ENCODE measurements around the gene CCDC116.

DNA sequence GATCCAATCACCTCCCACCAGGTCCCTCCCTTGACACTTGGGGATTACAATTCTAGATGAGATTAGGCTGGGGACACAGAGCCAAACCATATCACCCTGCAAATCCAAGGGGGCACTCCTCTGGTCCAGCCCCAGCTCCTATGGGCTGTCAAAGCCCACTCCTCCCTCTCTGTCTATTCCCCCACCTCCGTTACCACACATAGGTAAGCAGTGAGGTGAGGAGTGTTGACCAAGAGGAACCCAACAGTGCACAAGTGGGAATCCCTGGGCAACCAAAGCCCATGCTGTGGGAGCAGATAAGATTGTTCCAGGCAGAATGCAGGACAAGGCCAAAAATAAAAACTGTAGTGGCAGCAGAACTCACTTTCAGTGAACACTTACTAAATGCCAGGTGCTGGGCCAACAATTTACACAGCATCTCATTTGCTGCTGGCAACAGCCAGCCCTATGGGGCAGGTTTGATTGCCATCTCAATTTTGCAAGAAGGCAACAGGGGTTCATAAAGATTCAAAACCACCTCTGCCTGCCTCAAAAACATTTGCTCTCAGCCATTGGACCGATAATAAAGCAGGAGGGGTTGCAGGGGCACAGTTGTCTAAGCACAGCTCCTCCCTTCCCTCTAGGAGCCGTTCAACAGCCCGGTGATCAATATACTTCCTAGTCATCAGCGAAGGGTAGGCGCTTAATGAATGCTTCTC lies 18.4 kb downstream of the CCDC116 start:
- TF ChIP-seq, protein P1, sequence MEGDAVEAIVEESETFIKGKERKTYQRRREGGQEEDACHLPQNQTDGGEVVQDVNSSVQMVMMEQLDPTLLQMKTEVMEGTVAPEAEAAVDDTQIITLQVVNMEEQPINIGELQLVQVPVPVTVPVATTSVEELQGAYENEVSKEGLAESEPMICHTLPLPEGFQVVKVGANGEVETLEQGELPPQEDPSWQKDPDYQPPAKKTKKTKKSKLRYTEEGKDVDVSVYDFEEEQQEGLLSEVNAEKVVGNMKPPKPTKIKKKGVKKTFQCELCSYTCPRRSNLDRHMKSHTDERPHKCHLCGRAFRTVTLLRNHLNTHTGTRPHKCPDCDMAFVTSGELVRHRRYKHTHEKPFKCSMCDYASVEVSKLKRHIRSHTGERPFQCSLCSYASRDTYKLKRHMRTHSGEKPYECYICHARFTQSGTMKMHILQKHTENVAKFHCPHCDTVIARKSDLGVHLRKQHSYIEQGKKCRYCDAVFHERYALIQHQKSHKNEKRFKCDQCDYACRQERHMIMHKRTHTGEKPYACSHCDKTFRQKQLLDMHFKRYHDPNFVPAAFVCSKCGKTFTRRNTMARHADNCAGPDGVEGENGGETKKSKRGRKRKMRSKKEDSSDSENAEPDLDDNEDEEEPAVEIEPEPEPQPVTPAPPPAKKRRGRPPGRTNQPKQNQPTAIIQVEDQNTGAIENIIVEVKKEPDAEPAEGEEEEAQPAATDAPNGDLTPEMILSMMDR (IDR thresholded peaks at IDR 0.05; ENCODE audit: low read depth, low read length) = no peak
- TF ChIP-seq EZH2phosphoT487 (IDR thresholded peaks at IDR 0.05; ENCODE audit: low read depth) = no peak
